Right cardiac atrium (tissue), 5 donors: ENCODE measurements around the gene ADK. TPM values are rescaled to one million over a fixed set of nuclear protein-coding genes. Genes with fewer than 3 reads are reported as not detected.
A peak's percentile ranks its signal among the peaks of the same experiment; 100 is the strongest.
"Not testable (repeated sequence)": the region's sequence is repeated elsewhere in the genome, so short reads cannot be mapped to it uniquely, and the experiment has no call there.

Experiments
- ATAC-seq, 2 donors: fragments of 200-7000 bp; cut with Tn5 transposase; one replicate each; pipeline versions ENCODE4 v1.8.0 to v1.9.1; 2020; ENCODE audit warnings: moderate library complexity in 2 of 2, mild to moderate bottlenecking in 1 of 2
- DNase-seq, 3 donors: peaks; one replicate each; pipeline ENCODE4 v3.0.0-alpha.2; 2020
- H3K27ac ChIP-seq: one replicate; pipeline ENCODE4 v1.5.1; 2013; ENCODE audit warnings: mild to moderate bottlenecking, low read length, control low read depth, moderate library complexity
- H3K27me3 ChIP-seq: one replicate; pipeline ENCODE4 v1.6.1; 2013; ENCODE audit not compliant: control insufficient read depth, insufficient read depth
- H3K4me1 ChIP-seq: one replicate; pipeline ENCODE4 v1.6.1; 2013; ENCODE audit warnings: low read length; ENCODE audit not compliant: control insufficient read depth, insufficient read depth
- H3K4me3 ChIP-seq: one replicate; pipeline ENCODE4 v1.5.1; 2013; ENCODE audit warnings: low read length, control low read depth
- H3K9me3 ChIP-seq: one replicate; pipeline ENCODE4 v1.6.1; 2013; ENCODE audit warnings: low read length; ENCODE audit not compliant: control insufficient read depth
- WGBS: extraction: QIAGEN DNeasy Blood & Tissue Kit; methylation state at CpG from one replicate; pipeline ENCODE4 v1.1.7; 2013; 5-methylcytosine and 5-hydroxymethylcytosine counted together
- intact Hi-C, 4 donors: fragments of 100-400 bp; cut with DNase I; formaldehyde crosslinking; loops; one replicate each; pipeline versions ENCODE4 v1.11.0 to v1.14.0; 2022 to 2023
- polyA plus RNA-seq: library from polyadenylated mRNA; stranded (reverse); fragments of 200-250 nt; gene quantifications from one replicate; pipeline ENCODE4 v1.2.3, GENCODE V29; 2013
- total RNA-seq, 4 donors: library from RNA; stranded (reverse); fragmentation: NEBNext Ultra II Directional; extraction: Animal tissue kit (Norgen Biotek cat#: 25700); gene quantifications; one replicate each; pipeline ENCODE4 v1.2.1, GENCODE V29; 2021
- donor health status: healthy with polysubstance abuse.
- donor health status: DM: no; HTN: yes; CAD: no.
- donor health status: DM: no; HTN: no; CAD: no.
- donor health status: DM: no; HTN: yes; CAD: no; lungs with severe emphysema.
- donor health status: DM: yes; HTN: yes; CAD: no.

The ADK gene
- total and polyA plus RNA-seq, 5 donors, result 34.5 to 42.2 (median 41.0) TPM

DNA sequence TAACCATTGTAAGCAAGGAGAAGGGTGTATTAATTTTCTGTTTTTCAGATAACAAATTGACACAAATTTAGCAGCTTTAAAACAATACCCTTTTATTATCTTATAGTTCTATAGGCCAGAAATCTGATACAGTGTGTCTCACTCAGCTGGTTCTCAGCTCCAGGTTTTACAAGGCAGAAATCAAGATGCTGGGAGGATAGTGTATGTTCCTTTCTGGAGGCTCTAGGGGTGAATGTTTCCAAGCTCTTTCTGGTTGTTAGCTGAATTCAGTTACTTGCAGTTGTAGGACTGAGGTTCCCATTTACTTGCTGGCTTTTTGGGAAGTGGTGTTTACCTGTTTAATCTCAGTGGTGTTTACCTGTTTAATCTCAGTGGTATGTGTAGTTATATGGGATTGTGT is 125.4 kb downstream of the ADK start:
- H3K4me1 ChIP-seq, result peaks cover 3% of the 10 kb centered on the region
- DNase-seq (no peak), ATAC-seq (no peak)
- no peak overlapping the region for H3K4me3 ChIP-seq
- no peaks in the 10 kb centered on the region for H3K9me3 ChIP-seq
- no peak overlapping the region for H3K27ac ChIP-seq
- H3K27me3 ChIP-seq, result no peaks in the 10 kb centered on the region
- intact Hi-C loops, result loop anchor here in 1 of 4 donors (10.0 kb wide), 1 partner anchor 748 kb away; no protein-coding TSS in a partner anchor

DNA sequence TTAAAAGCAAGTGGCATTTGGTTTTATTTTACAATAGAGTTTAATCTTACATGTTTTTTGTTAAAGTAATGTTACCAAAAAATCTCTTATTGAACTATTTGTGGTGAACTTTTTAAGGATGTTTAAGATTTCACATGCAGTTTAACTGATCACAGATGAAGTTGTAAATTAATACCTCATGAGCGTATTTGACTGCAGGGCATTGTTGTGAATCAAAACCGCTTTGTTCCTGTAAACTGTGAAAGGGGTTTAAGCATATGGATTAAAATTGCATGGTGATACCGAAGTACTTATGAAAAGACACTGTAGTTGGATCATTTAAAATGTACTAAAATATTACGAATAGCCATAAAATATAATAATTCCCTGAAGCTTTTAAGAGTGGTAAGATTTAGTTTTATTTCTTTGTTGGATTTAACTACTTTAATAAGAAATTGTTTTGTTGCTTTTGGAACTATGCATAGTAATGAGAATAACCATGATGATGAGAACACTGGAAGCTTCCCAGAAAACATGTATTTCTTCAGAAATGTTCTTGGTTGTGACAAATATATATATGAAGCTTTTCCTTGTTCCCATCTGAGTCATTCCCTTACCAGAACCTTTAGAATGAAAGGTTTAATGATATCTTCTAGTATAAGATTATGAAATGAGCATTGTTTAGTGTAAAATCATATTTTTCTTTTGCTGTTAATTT is 131.3 kb downstream of the ADK start:
- ATAC-seq (no peak), DNase-seq (no peak)
- Histone ChIP-seq H3K27ac (no peak overlapping the region), H3K9me3 (no peaks in the 10 kb centered on the region), H3K4me1 (no peaks in the 10 kb centered on the region), H3K4me3 (no peak overlapping the region), H3K27me3 (no peaks in the 10 kb centered on the region)
- intact Hi-C loops, result no loop called here
- 89% methylated on average over 4 of the region's 4 CpGs for WGBS

GRCh38 chr10:74282848-74283210 is 131.8 kb downstream of the ADK start:
- 72% methylated on average over 2 of the region's 2 CpGs for WGBS
- ATAC-seq (no peak), DNase-seq (no peak)
- no peaks in the 10 kb centered on the region for H3K27me3 ChIP-seq
- no peaks in the 10 kb centered on the region for H3K9me3 ChIP-seq
- H3K27ac ChIP-seq, result no peak overlapping the region
- H3K4me1 ChIP-seq, result no peaks in the 10 kb centered on the region
- H3K4me3 ChIP-seq, result no peak overlapping the region
- intact Hi-C loops, result no loop called here

- 79% methylated on average over 3 of the region's 3 CpGs for WGBS
- intact Hi-C loops, result no loop called here
- no peaks in the 10 kb centered on the region for H3K9me3 ChIP-seq
These were observed 138.2 kb downstream of the ADK start for GRCh38 chr10:74289188-74289587.

DNA sequence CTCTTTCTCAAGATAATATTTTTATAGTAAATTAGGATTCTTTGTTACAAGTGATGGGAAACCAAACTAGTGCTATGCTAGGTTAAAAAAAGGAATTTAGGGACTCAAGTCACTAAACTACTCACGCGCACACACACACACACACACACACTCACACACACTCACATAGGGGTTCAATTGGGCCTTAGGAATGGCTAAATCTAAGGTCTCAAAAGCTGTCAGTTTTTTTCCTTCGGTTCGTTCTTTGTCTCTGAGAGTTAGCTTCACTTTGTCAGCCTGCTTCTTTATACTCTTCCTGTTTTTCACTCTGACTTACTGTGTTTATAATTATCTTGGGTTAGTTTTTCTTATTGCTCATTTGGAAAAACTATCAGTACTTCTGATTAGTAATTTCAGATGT is 138.9 kb downstream of the ADK start:
- no peaks in the 10 kb centered on the region for H3K27me3 ChIP-seq
- ATAC-seq, result no peak
- H3K4me1 ChIP-seq, result peaks cover 2% of the 10 kb centered on the region
- WGBS, result 42% methylated on average over 4 of the region's 4 CpGs
- intact Hi-C loops, result no loop called here
- peak overlapping the region; percentile 38 for H3K4me3 ChIP-seq
- no peak for DNase-seq
- peak overlapping the region; percentile 75 for H3K27ac ChIP-seq
- no peaks in the 10 kb centered on the region for H3K9me3 ChIP-seq

More at GRCh38 chr10:74289188-74289587, 138.2 kb downstream of the ADK start:
- H3K4me3 ChIP-seq, result no peak overlapping the region
- no peak for ATAC-seq
- no peak for DNase-seq
- H3K4me1 ChIP-seq, result no peaks in the 10 kb centered on the region
- H3K27ac ChIP-seq, result no peak overlapping the region
- H3K27me3 ChIP-seq, result no peaks in the 10 kb centered on the region

DNA sequence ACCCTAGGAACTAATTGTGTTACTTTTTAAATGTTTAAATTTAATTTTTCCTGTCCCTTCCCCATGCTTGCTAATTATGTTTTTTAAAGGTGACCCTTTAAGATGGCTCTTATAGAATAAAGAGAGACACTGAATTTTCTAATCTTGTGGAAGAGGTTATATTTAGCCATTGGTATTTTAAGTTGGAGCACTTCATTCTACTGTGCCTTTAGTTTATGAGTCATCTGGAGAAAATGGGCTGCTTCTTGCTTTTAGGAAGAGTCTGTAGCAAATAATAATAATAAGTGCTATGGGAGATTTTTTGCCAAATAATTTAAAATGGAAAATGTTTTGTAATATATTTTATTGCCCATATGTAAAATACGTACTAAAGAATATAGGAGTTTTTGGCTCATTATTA is 139.7 kb downstream of the ADK start:
- H3K4me3 ChIP-seq, result no peak overlapping the region
- H3K9me3 ChIP-seq, result no peaks in the 10 kb centered on the region
- intact Hi-C loops, result no loop called here
- ATAC-seq (peak; percentile 61 to 66), DNase-seq (no peak)
- no peaks in the 10 kb centered on the region for H3K27me3 ChIP-seq
- no peak overlapping the region for H3K27ac ChIP-seq
- WGBS, result 54% methylated on average over 1 of the region's 1 CpG
- H3K4me1 ChIP-seq, result peaks cover 2% of the 10 kb centered on the region

DNA sequence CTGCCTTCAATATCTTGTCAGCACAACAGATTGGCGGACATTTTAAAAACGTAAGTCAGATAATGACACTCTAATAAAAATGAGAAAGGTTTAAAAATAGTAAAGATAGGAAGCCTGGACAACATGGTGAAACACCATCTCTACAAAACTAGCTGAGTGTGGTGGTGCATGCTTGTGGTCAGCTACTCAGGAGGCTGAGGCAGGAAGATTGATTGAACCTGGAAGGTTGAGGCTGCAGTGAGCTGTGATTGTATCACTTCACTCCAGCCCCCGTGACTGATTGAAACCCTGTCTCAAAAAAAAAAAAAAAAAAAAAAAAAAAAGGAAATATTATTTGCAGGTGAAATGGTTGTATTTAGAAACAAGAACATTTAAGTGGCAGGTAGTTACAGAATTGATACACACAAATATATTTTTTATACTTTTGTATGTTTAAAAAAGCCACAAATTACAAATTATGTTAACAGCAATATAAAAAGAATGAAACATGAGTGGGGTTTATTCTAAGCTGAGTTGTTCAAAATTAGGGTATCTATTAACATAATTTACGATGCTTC is 141.9 kb downstream of the ADK start:
- WGBS, result 72% methylated on average over 4 of the region's 4 CpGs
- no peaks in the 10 kb centered on the region for H3K9me3 ChIP-seq
- H3K4me3 ChIP-seq, result no peak overlapping the region
- H3K27ac ChIP-seq, result no peak overlapping the region
- DNase-seq (no peak), ATAC-seq (no peak)
- H3K27me3 ChIP-seq, result no peaks in the 10 kb centered on the region
- intact Hi-C loops, result no loop called here
- peaks cover 2% of the 10 kb centered on the region for H3K4me1 ChIP-seq

- Histone ChIP-seq H3K4me3 (no peak overlapping the region), H3K4me1 (peaks cover 2% of the 10 kb centered on the region), H3K9me3 (no peaks in the 10 kb centered on the region), H3K27me3 (no peaks in the 10 kb centered on the region), H3K27ac (no peak overlapping the region)
- intact Hi-C loops, result no loop called here
- WGBS, result 90% methylated on average over 1 of the region's 1 CpG
- DNase-seq (no peak), ATAC-seq (no peak)
These were observed 142.8 kb downstream of the ADK start for GRCh38 chr10:74293686-74294371.

GRCh38 chr10:74297389-74298080 is 146.5 kb downstream of the ADK start:
- Histone ChIP-seq H3K4me1 (peaks cover 2% of the 10 kb centered on the region), H3K27ac (no peak overlapping the region), H3K27me3 (no peaks in the 10 kb centered on the region), H3K4me3 (no peak overlapping the region), H3K9me3 (no peaks in the 10 kb centered on the region)
- intact Hi-C loops, result no loop called here
- WGBS, result 74% methylated on average over 2 of the region's 2 CpGs
- ATAC-seq (no peak), DNase-seq (no peak)

DNA sequence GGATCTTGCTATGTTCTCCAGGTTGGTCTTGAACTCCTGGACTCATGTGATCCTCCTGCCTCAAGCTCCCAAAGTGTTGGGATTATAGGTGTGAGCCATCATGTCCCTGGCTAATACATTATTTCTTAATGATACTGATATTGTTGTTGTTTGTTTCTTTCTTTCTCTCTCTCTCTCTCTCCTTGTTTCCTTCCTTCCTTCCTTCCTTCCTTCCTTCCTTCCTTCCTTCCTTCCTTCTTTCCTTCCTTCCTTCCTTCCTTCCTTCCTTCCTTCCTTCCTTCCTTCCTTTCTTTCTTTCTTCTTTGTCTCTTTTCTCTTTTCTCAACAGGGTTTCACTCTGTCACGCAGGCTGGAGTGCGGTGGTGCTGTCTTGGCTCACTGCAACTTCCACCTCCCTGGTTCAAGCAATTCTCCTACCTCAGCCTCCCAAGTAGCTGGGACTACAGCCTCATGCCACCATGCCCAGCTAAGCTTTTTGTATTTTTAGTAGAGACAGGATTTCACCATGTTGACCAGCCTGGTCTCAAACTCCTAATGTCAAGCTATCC is 149.1 kb downstream of the ADK start:
- DNase-seq, H3K27me3 ChIP-seq, ATAC-seq, H3K9me3 ChIP-seq, H3K4me1 ChIP-seq, H3K27ac ChIP-seq, intact Hi-C loops, H3K4me3 ChIP-seq: not testable (repeated sequence)
- WGBS, result 86% methylated on average over 2 of the region's 2 CpGs

GRCh38 chr10:74300666-74301065 is 149.6 kb downstream of the ADK start:
- Histone ChIP-seq H3K27me3 (no peaks in the 10 kb centered on the region), H3K4me1 (no peaks in the 10 kb centered on the region), H3K27ac (no peak overlapping the region), H3K4me3 (no peak overlapping the region), H3K9me3 (no peaks in the 10 kb centered on the region)
- ATAC-seq (no peak), DNase-seq (no peak)
- intact Hi-C loops, result no loop called here
- WGBS, result 54% methylated on average over 1 of the region's 1 CpG
